Measurements from ENCODE around the gene CP.
"Not testable (repeated sequence)": the region's sequence is repeated elsewhere in the genome, so short reads cannot be mapped to it uniquely, and the experiment has no call there.

The CP gene

DNA sequence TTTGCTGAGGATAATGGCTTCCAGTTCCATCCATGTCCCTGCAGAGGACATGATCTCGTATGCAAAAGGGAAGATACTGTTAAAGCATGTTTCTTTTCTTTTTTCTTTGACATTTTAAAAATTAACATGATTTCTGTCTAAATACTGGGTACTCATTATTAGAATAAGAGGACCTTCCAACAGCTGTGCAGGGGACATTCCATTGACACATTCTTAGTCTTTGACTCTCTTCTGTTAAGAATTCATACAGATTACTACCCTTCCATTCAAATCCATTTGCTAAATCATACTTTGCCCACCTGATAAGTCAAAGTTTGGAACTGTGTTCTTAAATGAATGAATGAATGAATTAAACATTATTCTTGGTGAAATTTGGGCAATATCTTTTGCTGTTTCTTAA lies 5.1 kb upstream of the CP start:
- Histone ChIP-seq H3K27me3 (replicated peaks; ENCODE audit: control insufficient read depth, insufficient read depth, low read length) (no peaks in the 10 kb centered on the region), H3K4me3 (replicated peaks; ENCODE audit: low read depth, low read length) (no peak overlapping the region), H3K36me3 (ENCODE audit: control insufficient read depth, insufficient read depth, low read length) (no peaks in the 10 kb centered on the region)
- no peak for DNase-seq (ENCODE audit: extremely low read depth, insufficient read length)
- TF ChIP-seq, protein P1, sequence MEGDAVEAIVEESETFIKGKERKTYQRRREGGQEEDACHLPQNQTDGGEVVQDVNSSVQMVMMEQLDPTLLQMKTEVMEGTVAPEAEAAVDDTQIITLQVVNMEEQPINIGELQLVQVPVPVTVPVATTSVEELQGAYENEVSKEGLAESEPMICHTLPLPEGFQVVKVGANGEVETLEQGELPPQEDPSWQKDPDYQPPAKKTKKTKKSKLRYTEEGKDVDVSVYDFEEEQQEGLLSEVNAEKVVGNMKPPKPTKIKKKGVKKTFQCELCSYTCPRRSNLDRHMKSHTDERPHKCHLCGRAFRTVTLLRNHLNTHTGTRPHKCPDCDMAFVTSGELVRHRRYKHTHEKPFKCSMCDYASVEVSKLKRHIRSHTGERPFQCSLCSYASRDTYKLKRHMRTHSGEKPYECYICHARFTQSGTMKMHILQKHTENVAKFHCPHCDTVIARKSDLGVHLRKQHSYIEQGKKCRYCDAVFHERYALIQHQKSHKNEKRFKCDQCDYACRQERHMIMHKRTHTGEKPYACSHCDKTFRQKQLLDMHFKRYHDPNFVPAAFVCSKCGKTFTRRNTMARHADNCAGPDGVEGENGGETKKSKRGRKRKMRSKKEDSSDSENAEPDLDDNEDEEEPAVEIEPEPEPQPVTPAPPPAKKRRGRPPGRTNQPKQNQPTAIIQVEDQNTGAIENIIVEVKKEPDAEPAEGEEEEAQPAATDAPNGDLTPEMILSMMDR (IDR thresholded peaks at IDR 0.05; ENCODE audit: insufficient read depth, low read length, poor library complexity, severe bottlenecking), result no peak

DNA sequence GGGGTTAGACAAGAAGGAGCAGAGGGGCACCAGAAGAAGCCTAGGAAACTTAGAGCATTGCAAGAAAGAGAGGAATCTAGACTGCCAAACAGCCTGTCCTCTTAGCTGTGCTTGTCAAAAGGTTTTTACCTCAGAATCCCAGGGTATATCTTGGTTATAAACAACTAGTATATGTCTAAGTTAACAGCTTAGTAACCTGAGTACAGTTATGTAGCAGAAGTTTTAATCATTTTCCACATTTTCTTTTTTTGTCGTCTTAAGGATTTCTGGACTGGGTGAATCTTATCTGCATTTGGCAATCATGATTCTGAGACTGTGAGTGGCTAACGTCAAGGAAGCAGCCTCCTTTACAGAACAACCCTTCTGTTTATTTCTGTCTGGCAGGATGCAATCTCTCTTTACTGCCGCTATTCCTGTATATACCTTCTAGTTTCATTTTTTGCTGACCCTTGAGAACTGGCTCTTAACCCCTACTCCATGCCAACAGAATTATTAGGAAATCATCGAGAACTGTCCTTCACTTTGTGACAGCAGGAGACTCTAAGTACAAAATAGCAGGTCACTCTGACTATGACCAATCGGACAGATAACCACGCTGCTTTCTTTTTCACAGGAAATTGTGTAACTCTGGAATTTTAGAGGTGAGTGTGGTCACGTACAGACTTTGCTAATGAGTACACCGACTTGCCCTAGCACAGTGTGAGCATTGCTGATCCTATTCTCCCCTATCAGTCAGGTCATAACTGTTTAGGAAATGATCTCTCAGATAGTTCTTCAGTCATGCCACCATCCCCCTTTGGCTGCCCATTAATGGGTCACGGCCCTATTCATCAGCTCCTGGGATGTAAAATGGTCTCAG lies 3.3 kb upstream of the CP start:
- no peaks in the 10 kb centered on the region for H3K27me3 ChIP-seq (replicated peaks; ENCODE audit: control insufficient read depth, insufficient read depth, low read length)
- DNase-seq (ENCODE audit: extremely low read depth, insufficient read length), result peak; percentile 66
- TF ChIP-seq, protein P1 (IDR thresholded peaks at IDR 0.05; ENCODE audit: insufficient read depth, low read length, poor library complexity, severe bottlenecking), result no peak
- H3K36me3 ChIP-seq (ENCODE audit: control insufficient read depth, insufficient read depth, low read length), result no peaks in the 10 kb centered on the region
- peak overlapping the region; percentile 56 for H3K4me3 ChIP-seq (replicated peaks; ENCODE audit: low read depth, low read length)

DNA sequence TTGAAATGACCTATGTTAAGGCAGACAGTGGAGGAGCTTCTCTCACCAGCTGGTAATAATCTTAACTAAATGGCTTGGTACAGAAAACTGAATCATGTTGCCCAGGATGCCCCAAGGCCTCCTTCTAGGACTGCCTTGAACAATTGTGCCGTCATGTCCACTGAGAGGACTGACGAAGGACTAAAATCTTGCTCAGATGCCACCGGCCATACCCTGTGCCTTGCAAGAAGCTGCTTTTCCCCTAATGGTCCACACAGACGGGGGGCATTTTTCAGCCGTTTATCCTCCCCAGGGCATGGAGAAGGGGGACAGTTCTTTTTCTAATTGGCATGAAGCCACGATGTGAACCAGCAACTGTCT lies 1.8 kb upstream of the CP start:
- TF ChIP-seq, protein P1 (IDR thresholded peaks at IDR 0.05; ENCODE audit: insufficient read depth, low read length, poor library complexity, severe bottlenecking), result no peak
- no peaks in the 10 kb centered on the region for H3K27me3 ChIP-seq (replicated peaks; ENCODE audit: control insufficient read depth, insufficient read depth, low read length)
- no peak overlapping the region for H3K4me3 ChIP-seq (replicated peaks; ENCODE audit: low read depth, low read length)
- no peaks in the 10 kb centered on the region for H3K36me3 ChIP-seq (ENCODE audit: control insufficient read depth, insufficient read depth, low read length)
- DNase-seq (ENCODE audit: extremely low read depth, insufficient read length), result no peak

DNA sequence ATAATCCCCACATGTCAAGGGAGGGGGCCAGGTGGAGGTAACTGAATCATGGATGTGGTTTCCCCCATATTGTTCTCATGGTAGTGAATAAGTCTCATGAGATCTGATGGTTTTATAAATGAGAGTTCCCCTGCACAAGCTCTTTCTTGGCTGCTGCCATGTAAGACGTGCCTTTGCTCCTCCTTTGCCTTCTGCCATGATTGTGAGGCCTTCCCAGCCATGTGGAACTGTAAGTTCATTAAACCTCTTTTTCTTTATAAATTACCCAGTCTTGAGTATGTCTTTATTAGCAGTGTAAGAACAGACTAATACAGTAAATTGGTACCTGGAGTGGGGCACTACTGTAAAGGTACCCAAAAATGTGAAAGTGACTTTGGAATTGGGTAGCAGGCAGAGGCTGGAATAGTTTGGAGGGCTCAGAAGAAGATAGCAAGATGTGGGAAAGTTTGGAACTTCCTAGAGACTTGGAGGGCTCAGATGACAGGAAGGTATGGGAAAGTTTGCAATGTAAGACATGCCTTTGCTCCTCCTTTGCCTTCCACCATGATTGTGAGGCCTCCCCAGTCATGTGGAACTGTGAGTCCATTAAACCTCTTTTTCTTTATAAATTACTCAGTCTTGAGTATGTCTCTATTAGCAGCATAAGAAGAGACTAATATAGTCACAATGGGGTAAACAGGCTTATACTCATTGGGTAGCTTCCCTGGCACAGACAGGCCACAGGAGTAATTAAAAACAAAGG lies 2.1 kb downstream of the CP start:
- DNase-seq (ENCODE audit: extremely low read depth, insufficient read length); H3K27me3 ChIP-seq (replicated peaks; ENCODE audit: control insufficient read depth, insufficient read depth, low read length); H3K36me3 ChIP-seq (ENCODE audit: control insufficient read depth, insufficient read depth, low read length); H3K4me3 ChIP-seq (replicated peaks; ENCODE audit: low read depth, low read length): not testable (repeated sequence)

DNA sequence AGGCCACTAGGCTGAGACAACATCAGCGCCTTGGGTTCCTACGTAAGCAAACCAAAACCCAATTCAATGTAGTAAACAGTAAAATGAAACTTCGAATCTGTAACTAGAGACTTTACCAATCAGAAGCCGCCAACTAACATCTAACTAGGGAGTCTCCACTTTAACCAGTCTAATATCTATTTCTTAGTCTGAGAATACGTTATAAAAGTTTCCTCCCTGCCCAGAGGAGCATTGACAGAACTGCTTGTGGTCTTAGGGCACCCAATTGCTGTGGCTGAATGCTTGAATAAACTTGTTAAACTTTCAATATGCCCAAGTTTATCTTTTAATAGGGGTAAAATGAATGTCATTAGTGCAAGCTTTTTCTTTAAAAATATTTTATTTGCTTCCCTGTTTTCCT lies 4.3 kb downstream of the CP start:
- no peak overlapping the region for H3K4me3 ChIP-seq (replicated peaks; ENCODE audit: low read depth, low read length)
- no peak for DNase-seq (ENCODE audit: extremely low read depth, insufficient read length)
- no peaks in the 10 kb centered on the region for H3K27me3 ChIP-seq (replicated peaks; ENCODE audit: control insufficient read depth, insufficient read depth, low read length)
- TF ChIP-seq, protein P1 (IDR thresholded peaks at IDR 0.05; ENCODE audit: insufficient read depth, low read length, poor library complexity, severe bottlenecking), result no peak
- no peaks in the 10 kb centered on the region for H3K36me3 ChIP-seq (ENCODE audit: control insufficient read depth, insufficient read depth, low read length)

DNA sequence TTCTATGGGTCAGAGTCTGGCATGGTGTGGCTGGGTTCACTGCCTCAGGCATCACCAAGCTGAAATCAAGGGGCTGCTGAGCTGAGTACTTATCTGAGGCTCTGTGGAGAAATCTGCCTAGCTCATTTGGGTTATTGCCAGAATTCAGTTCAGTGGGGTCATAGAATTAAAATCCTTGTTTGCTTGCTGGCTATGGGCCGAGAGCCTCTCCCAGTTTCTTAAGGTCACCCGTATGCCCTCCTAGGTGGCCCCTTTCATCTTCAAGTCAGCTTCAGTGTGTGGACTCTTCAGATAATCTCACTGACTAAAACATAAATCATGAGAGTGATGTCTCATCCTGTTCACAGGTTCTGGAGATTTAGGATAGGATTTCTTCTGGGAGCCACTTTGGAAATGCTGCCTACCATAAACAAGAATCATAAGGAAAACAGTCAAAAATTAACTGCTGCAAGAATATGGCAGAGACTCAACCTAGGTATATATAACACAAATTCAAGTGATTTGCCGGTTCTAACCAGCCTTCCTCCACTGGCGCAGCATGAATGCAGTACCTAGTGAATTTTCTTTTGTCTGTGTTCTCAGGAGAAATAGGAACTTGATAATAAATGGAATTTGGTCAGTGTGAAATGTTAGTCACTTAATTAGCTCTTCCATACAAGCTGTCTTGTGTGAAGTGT lies 5.3 kb downstream of the CP start:
- no peak for DNase-seq (ENCODE audit: extremely low read depth, insufficient read length)

More for the DNA sequence above, 5.3 kb downstream of the CP start:
- TF ChIP-seq, protein P1 (IDR thresholded peaks at IDR 0.05; ENCODE audit: insufficient read depth, low read length, poor library complexity, severe bottlenecking), result no peak
- H3K4me3 ChIP-seq (replicated peaks; ENCODE audit: low read depth, low read length), result no peak overlapping the region
- no peaks in the 10 kb centered on the region for H3K36me3 ChIP-seq (ENCODE audit: control insufficient read depth, insufficient read depth, low read length)
- no peaks in the 10 kb centered on the region for H3K27me3 ChIP-seq (replicated peaks; ENCODE audit: control insufficient read depth, insufficient read depth, low read length)

Data from GM06990 (cell line).